LHCN-M2 (cell line): ENCODE results near the gene INHBA. TPM values are rescaled to one million over a fixed set of nuclear protein-coding genes. Genes with fewer than 3 reads are reported as not detected.
A peak's percentile ranks its signal among the peaks of the same experiment; 100 is the strongest.

Source experiments
- DNase-seq: peaks from one replicate; pipeline ENCODE4 v3.0.0-alpha.2; 2012; ENCODE audit warnings: low read depth
- total RNA-seq: library from RNA; depleted of rRNA; stranded (reverse); fragments of >200 nt; gene quantifications from 2 replicates; pipeline ENCODE4 v1.2.3, GENCODE V29; 2014

INHBA gene
- total RNA-seq, 1 experiment from 2014 or later = 3.0 TPM

DNA sequence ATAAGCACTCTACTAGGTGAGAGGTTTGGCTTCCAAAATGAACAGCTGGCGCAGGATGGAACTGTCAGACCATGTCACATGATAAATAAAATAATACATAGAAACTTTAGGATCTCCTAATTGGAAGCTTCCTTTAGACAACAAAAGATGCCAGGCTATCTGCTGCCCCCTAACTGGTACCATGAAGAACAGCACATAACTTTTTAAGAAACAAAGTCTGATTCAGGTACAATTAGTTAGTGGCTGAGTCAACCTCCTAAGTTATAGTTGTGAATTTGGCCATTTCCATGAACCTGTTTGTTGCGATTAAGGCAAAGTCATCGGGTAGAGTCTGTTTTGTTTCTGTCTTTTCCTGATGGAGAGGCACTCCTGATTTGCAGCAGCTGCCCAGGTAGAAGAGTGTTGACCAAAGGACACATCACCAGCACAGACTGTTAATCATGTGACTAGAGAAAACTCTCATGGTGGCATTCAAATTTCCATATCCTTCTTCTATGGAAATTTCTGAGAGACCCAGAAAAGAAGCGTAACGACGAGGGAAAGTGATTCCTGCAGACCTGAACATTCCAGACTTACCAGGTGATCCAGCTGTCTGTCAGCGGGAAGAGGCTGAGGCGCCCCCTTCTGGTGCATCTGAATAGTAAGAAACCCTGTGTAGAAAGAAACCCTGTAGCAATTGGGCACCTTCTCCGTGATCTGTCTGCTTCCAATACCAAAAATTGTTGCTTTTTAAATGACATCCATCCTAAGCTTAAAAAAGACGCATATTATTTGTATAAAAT lies 8.6 kb upstream of the INHBA start:
- DNase-seq = no peak

DNA sequence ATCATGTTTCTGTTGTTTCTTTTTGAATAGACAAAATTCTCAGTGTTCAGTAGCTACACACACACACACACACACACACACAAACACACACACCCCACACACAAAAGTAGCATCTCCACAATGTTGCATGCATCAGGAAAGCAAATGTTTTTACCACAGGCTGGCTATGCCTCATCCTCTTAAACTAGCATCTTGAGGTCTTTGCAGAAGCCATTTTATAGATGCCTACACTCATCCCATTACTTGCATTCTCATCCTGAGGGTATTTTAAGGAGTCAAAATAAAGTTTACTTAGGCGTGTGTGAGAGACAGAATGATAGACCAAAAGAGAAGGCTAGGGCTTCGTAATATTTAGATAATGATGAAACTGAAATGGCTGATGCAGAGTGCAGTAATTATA lies 7.9 kb upstream of the INHBA start:
- DNase-seq = no peak

- DNase-seq = peak; percentile 99
Measured at GRCh38 chr7:41709621-41710020, 6.7 kb upstream of the INHBA start.

DNA sequence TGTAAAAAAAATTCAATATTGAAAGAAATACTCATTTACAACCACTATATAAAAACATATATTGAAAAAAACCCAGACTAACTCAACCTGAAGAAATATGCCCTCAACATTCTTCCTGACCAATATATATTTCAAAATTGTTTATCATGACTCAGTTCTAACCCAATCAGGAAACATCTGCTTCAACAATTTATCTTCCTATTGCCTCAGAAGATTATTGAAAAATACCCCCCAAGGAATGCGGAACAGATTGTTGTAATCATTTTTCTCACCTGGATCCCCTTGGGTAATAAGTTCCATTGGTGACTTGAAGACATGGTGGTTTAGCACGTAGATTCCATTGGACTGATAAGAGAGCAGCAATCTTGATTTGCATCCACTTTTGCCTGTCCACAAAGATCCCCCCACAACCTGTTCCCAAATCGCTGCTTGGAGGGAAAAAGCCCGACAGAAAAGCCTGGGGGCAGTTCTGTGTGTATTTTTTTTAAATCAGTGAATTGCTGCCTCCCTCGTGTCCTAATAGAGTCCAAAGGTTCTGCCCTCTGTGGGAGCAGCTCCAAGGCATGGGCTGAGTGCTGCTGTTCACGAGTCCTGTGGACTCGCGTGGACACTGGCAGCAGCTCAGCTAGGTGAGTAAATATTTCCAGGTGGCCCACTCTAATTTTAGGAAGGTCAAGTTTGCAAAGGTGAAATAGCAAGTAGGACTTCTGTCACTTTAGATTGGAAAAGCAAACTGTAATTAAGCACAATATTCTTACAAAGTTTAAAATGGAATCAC lies 5.9 kb upstream of the INHBA start:
- no peak for DNase-seq

DNA sequence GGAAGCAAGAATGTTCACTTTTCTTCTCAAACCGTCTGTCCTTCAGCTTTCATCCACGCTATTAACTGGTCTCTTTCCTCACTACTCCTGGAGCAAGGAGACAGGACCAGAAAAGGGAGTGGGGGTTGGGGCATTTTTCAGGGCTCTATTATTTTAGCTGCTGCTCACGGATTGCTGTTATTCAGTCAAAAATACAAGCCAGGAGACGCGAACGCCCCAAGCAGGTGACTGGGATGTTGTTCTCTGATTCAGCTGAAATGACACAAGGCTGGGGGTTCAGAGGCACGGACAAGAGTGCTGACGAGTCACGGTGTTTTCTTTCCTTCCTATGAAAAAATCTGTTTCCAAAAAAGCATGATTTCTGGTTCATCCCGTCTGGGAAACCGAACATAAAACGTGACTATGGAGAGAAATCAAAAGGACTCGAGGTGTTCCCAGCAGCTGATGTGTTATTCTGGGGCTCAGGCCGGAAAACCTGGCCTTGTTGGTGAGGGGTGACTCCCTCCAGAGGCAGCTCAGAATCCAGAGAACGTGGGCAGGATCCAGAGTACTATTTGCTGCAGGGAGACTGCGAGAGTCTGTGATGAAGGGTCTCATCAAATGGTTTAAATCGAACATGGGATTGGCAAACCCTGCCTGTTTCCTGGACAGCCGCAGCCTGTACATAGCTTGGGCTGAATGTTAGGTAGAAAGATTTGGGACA lies 3.5 kb upstream of the INHBA start:
- DNase-seq = peak; percentile 52

DNA sequence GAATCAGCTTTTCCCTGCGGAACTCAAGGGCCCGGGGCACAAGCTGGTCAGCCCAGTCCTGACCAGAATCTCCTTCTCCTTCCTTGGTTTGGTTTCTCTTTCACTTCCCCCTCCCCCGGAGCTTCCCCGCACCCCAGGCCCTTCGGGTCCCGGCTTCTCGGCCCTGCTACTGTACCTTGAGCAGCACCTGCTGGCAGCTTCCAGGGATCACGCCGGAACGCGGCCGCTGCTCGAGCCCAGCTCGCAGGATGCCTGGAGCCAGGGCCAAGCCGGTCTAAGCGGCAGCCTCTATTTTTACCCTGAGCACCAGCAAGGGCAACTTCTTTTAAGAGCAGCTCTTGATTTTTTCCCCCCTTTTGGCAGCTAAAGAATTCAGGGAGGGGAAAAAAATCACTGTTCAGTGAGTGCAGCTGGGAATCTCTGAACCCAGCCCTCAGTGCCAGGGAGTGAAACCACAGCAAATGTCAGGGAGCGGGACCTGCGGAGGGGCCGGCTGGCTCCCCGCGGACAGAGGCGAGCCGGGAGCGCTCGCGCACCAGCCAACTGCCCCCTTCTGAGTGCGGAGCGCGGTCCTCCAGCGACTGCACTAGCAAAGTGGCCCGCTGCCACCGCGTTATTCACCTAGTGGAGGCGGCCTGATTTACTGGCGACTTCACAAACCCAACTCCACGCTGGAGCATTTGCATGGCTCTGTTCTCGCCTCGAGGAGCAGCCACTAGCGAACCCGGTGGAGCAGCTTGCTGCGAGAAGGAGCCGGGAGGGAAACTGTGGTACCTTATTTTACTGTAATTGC lies 2.4 kb upstream of the INHBA start:
- peak; percentile 93 for DNase-seq

- DNase-seq = no peak
Measured at GRCh38 chr7:41701068-41701941, 1.6 kb downstream of the INHBA start.

- peak; percentile 41 for DNase-seq
Measured at GRCh38 chr7:41700044-41700471, 2.8 kb downstream of the INHBA start.

DNA sequence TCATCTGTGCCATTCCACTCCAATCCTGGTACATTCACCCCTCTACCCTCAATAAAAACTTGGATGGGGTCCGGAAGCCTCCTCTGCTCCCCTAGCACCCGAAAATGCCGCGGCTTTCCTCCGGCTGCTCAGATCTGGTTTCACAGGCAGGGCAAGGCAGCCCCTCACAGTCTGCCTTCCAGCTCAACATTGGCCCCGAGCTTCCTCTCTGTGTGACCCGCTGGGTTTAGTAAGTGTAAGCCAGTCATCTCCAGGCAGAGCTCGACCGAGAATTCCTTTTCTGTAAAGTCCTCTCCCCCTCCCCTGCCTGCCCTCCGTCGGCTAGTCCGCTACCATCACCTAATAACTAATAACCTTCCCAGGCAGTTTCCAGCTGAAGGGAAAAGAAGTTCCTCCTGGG lies 3.4 kb downstream of the INHBA start:
- DNase-seq = peak; percentile 53

DNA sequence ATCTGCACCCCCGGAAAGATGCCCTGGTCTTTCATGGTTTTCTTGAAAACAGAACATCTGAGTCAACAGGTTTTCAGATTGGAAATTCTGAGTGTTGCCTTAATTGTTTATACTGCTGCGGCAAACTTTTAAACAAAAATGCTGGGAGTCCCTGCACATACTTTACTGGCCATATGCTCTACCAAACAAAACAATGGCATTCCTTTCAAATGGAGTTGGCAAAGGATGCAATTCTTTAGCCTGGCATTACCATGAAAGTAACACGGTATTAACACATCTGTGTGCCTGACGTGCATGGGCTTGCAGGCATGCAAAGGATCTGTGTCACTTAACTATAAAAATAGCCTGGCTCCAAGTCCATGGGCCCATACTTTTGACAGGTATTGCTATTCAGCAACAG lies 4.2 kb downstream of the INHBA start:
- peak; percentile 28 for DNase-seq

GRCh38 chr7:41698114-41698513 lies 4.8 kb downstream of the INHBA start:
- DNase-seq = no peak

DNA sequence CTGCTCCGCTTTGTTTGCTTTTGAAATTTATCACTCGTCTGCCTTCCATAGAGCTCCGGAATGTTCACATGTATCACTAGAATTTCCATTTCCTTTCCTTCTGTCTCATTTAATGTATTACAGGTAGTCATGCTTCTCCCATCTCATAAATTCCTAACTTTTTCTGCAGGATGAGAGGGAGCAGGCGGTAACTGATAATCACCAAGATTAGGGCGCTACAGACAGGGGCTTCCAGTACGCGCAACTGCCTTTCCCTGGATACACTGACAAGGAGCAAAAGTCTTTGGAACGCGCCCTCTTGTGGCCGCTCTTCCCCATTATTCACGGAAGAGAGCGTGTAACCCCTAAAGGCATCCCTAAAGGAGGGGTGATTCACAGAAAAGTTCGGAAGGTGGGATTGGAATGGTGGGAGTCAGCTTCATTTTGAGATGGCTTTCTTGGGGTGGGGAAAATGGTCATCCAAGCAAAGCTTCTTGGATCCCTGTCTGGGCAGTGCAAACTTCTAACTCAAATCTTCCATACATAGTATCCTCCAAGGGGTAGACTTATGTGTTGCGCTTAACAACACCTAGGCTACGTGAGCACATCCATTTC lies 6.5 kb downstream of the INHBA start:
- DNase-seq = peak; percentile 96

DNA sequence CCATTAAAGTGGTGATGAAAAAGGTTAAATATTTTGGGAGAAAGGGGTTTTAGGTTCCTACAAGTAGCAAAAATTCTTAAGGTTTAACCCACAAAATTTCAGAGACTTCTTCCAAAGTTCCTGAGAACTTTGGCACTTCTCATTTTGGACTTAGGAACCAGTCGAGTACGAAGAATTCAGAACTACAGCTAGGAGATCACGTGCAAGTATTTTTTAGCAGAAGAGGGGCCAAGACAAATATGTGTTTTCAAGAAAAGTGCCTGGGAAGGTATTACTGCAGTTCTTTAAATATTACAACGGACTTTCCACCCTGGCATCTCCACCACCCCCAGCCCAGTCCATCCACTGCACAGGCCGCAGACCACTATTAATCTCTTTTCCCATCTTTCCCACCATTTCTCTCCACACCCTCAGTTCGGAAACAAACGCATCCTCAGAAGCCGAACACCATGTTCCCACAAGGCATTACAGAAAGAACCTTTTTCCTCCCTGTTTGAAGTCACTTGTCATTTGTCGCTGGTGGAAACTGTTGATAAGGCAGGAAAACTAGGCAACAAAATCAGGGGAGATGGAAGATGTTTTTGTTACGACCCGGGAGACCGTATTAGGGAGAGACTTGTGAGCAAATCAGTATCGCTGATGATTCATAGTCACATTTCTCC lies 7.1 kb downstream of the INHBA start:
- DNase-seq = peak; percentile 89

DNA sequence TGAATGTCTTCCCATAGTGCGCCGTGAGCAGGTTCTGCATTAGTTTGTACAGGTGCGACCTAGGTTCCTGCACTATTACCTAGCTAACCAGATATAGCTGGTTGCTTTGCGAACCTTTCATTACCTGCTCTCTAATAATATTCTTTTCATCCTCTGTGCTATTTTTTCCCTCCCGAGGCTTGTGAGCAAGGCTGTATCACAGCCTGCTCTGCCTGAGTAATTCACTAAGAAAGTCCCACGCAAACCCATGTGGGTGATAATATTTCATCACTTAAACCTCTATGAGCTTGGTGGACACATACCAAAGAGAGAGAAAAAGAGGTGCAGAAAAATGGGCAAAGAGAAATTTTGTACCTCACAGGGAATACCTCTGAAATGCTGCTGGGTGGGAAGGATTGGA lies 8.4 kb downstream of the INHBA start:
- peak; percentile 28 for DNase-seq

DNA sequence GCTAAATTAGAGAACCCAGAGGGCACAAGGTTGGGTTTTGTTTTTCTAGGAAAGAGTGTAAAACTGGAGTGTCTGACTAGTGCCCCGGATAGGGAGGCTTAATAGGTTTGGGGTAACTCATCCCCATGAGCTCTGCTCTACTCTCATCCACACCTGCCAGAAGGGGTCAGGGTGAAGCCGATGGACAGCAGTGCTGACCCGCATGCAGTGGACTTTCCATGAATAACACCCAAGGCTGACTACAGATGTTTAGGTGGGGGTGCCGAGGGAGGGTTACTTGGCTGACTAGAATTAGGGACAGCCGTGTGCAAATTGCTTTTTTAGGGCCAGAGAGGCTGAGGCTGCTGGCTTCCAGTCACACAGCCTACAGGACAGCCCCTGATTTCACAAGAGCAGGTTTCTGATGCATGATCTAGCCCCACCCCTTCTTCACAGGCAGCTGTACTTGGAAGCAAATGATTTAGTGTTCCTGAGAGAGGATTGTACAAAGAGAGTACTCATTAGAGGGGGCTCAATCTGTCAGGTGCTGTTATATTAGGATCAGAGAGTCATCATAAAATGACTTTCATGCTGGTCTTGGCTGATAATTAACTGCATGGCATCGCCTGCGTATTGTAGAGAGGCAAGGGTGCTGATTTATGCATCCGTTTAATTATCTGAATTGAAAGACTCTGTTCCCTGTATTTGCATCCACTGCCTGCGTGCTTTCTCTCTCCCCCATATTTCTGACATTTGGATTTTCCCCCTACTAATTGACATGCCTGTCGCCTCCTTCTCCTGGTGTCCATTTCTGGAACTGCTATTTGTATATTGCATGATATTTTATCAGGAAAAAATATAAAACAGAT lies 9.5 kb downstream of the INHBA start:
- peak; percentile 55 for DNase-seq

DNA sequence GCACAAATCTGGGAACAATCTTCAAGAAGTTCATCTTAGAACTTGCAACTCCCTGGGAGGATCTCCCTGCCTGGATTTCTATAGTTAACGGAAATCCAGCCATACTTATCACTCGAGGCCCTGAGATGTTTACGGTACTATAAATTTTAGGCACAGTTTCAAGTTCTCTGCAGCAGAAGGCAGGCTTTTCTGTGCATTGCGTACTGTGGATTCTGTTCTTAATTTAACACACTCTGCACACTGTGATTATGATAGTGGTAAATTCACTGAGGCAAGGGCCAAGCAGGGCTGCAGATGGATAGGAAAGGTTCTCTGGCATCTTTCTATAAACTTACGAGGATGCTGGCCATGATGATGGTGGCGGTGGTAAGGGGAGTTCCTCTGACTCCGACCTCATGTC lies 10.6 kb downstream of the INHBA start:
- DNase-seq = no peak

DNA sequence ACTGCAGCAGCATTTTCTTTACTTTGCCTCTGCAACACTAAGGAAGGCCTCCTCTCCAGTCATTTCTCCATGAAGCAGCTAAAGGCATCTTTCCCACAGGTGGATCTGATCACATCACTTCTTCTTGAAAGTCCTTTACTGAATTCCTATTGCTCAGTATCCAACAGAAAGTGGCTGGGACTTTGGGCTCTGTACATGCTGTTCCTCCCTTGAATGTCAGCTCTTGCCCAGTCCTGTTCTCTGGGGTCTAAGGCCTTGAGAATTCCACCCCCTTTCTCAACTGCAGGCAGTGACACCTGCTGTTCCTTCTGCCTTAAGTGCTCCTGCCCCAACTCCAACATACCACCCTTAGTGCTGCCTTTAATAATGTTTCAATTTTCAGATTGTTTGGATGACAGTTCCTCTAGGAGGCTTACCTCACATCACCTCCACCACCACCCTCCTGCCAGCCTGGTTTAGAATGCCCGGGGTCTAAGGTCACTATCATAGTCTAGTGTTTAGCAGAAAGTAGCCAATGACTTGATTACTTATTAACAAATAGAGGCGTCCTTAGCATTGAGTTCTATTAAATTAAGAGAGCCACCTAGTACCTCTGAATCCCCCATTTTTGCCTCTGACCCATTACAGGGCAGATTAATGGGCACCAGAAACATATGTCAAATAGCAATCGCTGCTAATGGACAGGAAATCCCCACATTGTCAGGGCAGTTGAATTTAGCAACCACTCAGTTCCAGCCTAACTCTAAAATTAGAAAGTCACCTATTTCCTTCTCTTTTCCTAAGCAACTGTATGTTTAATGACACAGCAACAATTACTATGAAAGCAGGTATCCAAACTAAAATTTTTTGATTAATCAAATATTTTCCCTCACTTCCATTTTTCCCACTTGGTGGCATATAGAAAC lies 11.4 kb downstream of the INHBA start:
- DNase-seq = no peak

- no peak for DNase-seq
Measured at GRCh38 chr7:41689815-41690214, 13.1 kb downstream of the INHBA start.
